ENCODE data around the gene NFYC. TPM values are rescaled to one million over a fixed set of nuclear protein-coding genes. Genes with fewer than 3 reads are reported as not detected.

NFYC gene
- total RNA-seq, 1 experiment from 2014 or later, result 83.0 TPM

DNA sequence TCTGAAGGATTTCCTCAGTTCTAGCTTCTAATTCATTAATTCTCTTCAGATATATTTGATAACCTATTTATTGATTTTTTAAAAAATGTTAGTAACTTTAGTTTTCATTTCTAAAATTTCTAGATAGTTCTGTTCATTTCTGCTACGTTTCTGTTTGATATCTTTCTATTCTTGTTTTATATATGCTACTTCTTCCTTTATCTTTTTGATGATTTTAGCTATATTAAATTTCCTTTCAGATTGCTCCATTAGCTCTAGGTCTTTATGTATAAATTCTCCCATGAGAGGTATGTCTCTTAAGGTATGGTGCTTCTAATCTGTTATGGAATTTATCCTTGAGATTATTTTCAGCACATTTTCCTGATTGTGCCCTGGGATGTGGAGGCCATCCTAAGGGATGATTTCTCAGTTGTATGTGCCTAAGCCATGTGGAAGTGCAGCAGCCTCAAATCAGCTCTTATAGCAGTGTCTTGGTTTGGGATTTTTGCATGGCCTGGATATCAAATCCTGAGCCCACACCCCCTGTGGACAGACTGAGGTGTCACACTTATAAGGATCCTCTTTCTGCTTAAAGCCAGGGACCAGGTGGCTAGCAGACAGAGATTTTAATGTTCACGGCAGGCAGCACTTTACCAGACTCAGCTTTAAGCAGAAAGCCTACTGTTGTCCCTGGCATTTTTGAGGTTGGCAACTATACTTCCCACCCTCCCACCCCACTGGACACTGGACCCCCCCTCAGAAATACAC is 85.9 kb downstream of the NFYC start:
- BruUV-seq (replicated peaks), result no TSS peak
- Histone ChIP-seq H3K4me3 (ENCODE audit: low read depth, low read length, poor library complexity, severe bottlenecking) (no peak overlapping the region), H3K27ac (ENCODE audit: low read depth, low read length, poor library complexity, severe bottlenecking) (no peak overlapping the region), H3K4me1 (ENCODE audit: insufficient read depth, low read length, poor library complexity, severe bottlenecking) (peaks cover 3% of the 10 kb centered on the region), H3K36me3 (ENCODE audit: insufficient read depth, low read length, poor library complexity, severe bottlenecking) (peaks cover 3% of the 10 kb centered on the region), H3K27me3 (replicated peaks; ENCODE audit: insufficient read depth, low read depth, low read length, poor library complexity) (no peaks in the 10 kb centered on the region), H3K9me3 (ENCODE audit: low read depth, low read length, poor library complexity, severe bottlenecking) (peaks cover 15% of the 10 kb centered on the region)
- DNase-seq (ENCODE audit: low spot score), result no peak
- TF ChIP-seq, protein P1, sequence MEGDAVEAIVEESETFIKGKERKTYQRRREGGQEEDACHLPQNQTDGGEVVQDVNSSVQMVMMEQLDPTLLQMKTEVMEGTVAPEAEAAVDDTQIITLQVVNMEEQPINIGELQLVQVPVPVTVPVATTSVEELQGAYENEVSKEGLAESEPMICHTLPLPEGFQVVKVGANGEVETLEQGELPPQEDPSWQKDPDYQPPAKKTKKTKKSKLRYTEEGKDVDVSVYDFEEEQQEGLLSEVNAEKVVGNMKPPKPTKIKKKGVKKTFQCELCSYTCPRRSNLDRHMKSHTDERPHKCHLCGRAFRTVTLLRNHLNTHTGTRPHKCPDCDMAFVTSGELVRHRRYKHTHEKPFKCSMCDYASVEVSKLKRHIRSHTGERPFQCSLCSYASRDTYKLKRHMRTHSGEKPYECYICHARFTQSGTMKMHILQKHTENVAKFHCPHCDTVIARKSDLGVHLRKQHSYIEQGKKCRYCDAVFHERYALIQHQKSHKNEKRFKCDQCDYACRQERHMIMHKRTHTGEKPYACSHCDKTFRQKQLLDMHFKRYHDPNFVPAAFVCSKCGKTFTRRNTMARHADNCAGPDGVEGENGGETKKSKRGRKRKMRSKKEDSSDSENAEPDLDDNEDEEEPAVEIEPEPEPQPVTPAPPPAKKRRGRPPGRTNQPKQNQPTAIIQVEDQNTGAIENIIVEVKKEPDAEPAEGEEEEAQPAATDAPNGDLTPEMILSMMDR (conservative IDR thresholded peaks at IDR 0.05; ENCODE audit: low read depth, low read length), result no peak
- no peak for TF ChIP-seq EZH2 (IDR thresholded peaks at IDR 0.05; ENCODE audit: borderline replicate concordance, low read depth, low read length, poor library complexity, severe bottlenecking)
- POLR2A ChIA-PET (ENCODE audit: low non-redundant PET), result no interaction called here
- CTCF ChIA-PET, result no interaction called here
- intact Hi-C loops (cut with micrococcal nuclease; ENCODE audit: unreplicated experiment), result no loop called here

DNA sequence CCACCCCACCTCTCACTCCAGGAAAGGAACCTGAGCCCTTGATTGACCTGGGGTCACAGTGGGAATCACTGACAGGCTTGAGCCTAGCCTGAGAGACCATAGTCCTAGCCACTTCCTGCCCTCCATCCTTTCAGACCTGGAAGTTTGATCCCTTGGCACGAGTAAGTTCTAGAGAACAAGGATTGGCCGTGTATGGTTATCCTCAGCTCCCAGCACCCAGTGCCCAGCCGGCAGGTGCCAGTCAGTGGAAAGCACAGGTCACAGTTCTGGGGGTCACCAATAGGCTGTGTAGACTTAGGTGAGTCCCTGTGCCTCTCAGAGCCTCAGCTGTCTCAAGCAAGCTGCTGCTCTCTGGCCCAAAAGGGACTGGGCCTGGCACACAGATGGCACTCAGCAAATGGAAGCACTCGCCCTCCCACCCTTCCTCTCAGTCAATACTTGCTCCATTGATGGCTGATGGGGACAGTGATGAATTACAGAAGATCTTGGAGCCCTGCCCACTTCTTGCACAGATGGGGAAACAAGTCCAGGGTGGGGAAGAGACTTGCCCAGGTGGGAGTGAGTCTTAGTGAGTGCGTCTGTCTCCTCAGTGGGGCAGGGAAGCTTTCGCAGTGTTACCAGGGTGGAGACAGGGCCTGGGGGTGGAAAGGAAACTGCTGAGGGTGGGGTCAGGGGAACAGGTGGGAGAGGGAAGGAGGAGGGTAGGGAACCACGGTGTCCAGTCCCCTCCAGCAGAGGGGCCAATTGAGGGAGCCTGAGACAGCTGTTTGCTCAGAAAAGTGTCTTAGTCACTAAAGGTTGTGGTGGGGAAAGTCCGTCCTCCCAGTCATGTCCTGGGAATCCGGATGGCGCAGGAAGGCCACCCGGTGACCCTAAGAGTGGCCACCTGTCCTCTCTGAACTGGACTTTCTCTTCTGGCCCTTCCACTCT is 89.4 kb downstream of the NFYC start:
- no peak for TF ChIP-seq EZH2 (IDR thresholded peaks at IDR 0.05; ENCODE audit: borderline replicate concordance, low read depth, low read length, poor library complexity, severe bottlenecking)
- TF ChIP-seq, protein P1 (conservative IDR thresholded peaks at IDR 0.05; ENCODE audit: low read depth, low read length), result no peak
- H3K27ac ChIP-seq (ENCODE audit: low read depth, low read length, poor library complexity, severe bottlenecking), result no peak overlapping the region
- CTCF ChIA-PET, result no interaction called here
- POLR2A ChIA-PET (ENCODE audit: low non-redundant PET), result no interaction called here
- H3K4me3 ChIP-seq (ENCODE audit: low read depth, low read length, poor library complexity, severe bottlenecking), result no peak overlapping the region
- peaks cover 15% of the 10 kb centered on the region for H3K9me3 ChIP-seq (ENCODE audit: low read depth, low read length, poor library complexity, severe bottlenecking)
- no TSS peak for BruUV-seq (replicated peaks)
- H3K4me1 ChIP-seq (ENCODE audit: insufficient read depth, low read length, poor library complexity, severe bottlenecking), result peaks cover 12% of the 10 kb centered on the region
- H3K36me3 ChIP-seq (ENCODE audit: insufficient read depth, low read length, poor library complexity, severe bottlenecking), result peaks cover 2% of the 10 kb centered on the region
- intact Hi-C loops (cut with micrococcal nuclease; ENCODE audit: unreplicated experiment), result no loop called here
- H3K27me3 ChIP-seq (replicated peaks; ENCODE audit: insufficient read depth, low read depth, low read length, poor library complexity), result no peaks in the 10 kb centered on the region
- DNase-seq (ENCODE audit: low spot score), result no peak

DNA sequence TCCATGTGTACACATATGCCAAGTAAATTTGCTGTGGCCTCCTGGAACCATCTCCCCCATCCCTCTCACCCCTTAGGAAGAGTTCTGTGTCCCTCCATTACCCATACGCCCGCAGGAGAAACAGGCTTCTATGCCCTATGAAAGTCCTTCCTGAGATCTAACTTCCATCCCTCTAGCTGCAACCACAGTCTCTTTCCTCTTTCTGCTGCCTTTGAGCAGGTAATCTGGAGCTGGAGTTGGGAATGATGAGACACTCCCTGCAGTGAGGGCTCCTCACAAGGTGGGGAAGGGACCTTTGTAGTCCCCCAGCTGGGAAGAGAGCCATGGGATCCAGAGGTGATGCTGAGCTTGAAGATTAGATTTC is 90.1 kb downstream of the NFYC start:
- peaks cover 9% of the 10 kb centered on the region for H3K9me3 ChIP-seq (ENCODE audit: low read depth, low read length, poor library complexity, severe bottlenecking)
- BruUV-seq (replicated peaks), result no TSS peak
- H3K27me3 ChIP-seq (replicated peaks; ENCODE audit: insufficient read depth, low read depth, low read length, poor library complexity), result no peaks in the 10 kb centered on the region
- H3K36me3 ChIP-seq (ENCODE audit: insufficient read depth, low read length, poor library complexity, severe bottlenecking), result no peaks in the 10 kb centered on the region
- no peak for DNase-seq (ENCODE audit: low spot score)
- H3K4me3 ChIP-seq (ENCODE audit: low read depth, low read length, poor library complexity, severe bottlenecking), result no peak overlapping the region
- TF ChIP-seq, protein P1 (conservative IDR thresholded peaks at IDR 0.05; ENCODE audit: low read depth, low read length), result no peak
- no peak for TF ChIP-seq EZH2 (IDR thresholded peaks at IDR 0.05; ENCODE audit: borderline replicate concordance, low read depth, low read length, poor library complexity, severe bottlenecking)
- intact Hi-C loops (cut with micrococcal nuclease; ENCODE audit: unreplicated experiment), result no loop called here
- CTCF ChIA-PET, result no interaction called here
- no peak overlapping the region for H3K27ac ChIP-seq (ENCODE audit: low read depth, low read length, poor library complexity, severe bottlenecking)
- POLR2A ChIA-PET (ENCODE audit: low non-redundant PET), result no interaction called here
- peaks cover 12% of the 10 kb centered on the region for H3K4me1 ChIP-seq (ENCODE audit: insufficient read depth, low read length, poor library complexity, severe bottlenecking)
